AG04450 (cell line): ENCODE results near the gene PDZD4. TPM values are rescaled to one million over a fixed set of nuclear protein-coding genes. Genes with fewer than 3 reads are reported as not detected.

Source experiments
- CTCF ChIA-PET: fragments of 300-600, 350-600 bp; formaldehyde crosslinking; extraction: SDS; loops from one replicate; lab custom pipeline; 2022; ENCODE audit warnings: antibody characterized with exemption, inconsistent platforms; lab: Charles Lee
- POLR2A ChIA-PET: fragments of 350-600 bp; formaldehyde crosslinking; extraction: SDS; loops from one replicate; lab custom pipeline; 2021; ENCODE audit warnings: antibody characterized with exemption, inconsistent platforms; lab: Yijun Ruan, JAX
- DNase-seq: peaks from one replicate; pipeline ENCODE4 v3.0.0-alpha.2; 2011; ENCODE audit warnings: low read depth, low spot score
- H3K27ac ChIP-seq: one replicate; pipeline ENCODE4 v1.5.1; 2012; ENCODE audit warnings: low read depth, low read length, control low read depth
- H3K27me3 ChIP-seq: one replicate; pipeline ENCODE4 v1.6.0; 2012; ENCODE audit warnings: low read length; ENCODE audit not compliant: control insufficient read depth, insufficient read depth
- H3K4me3 ChIP-seq: 2 replicates; pipeline ENCODE4 v1.5.1; 2011; ENCODE audit warnings: mild to moderate bottlenecking, low read depth, low read length, control low read depth
- H3K9me3 ChIP-seq: 2 replicates; pipeline ENCODE4 v1.5.1; 2012; ENCODE audit warnings: low read length; ENCODE audit not compliant: control insufficient read depth, insufficient read depth
- polyA plus RNA-seq: library from polyadenylated mRNA; depleted of rRNA; stranded (reverse); fragments of >200 nt; gene quantifications from 2 replicates; pipeline ENCODE4 v1.2.3, GENCODE V29; 2011
- TF ChIP-seq, protein P1 (sequence below): IDR thresholded peaks from 2 replicates; pipeline ENCODE4 v1.5.1; 2011; ENCODE audit warnings: low read depth, low read length, control low read depth, inconsistent platforms

PDZD4 gene
- polyA plus RNA-seq, 1 experiment = 0.04 TPM

DNA sequence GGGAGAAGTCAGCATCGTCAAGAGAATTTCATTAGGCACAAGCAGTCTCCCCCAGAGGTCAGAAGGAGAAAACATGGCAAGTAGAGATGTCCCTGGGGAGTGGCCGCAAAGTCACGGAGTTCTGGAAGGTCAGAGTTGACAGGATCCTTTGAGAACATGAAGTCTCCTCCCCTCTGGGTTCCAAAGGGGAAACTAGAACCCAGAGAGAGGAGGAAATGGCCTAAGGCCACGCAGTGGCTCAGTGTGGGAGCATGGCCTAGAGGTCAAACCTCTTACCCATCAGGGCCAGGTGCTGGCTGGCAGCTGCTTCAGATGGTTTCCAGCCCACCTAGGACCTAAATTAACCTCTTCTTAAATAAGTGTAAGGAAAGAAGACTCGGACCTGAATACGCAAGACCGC, 37.1 kb downstream of the PDZD4 start:
- TF ChIP-seq, protein P1, sequence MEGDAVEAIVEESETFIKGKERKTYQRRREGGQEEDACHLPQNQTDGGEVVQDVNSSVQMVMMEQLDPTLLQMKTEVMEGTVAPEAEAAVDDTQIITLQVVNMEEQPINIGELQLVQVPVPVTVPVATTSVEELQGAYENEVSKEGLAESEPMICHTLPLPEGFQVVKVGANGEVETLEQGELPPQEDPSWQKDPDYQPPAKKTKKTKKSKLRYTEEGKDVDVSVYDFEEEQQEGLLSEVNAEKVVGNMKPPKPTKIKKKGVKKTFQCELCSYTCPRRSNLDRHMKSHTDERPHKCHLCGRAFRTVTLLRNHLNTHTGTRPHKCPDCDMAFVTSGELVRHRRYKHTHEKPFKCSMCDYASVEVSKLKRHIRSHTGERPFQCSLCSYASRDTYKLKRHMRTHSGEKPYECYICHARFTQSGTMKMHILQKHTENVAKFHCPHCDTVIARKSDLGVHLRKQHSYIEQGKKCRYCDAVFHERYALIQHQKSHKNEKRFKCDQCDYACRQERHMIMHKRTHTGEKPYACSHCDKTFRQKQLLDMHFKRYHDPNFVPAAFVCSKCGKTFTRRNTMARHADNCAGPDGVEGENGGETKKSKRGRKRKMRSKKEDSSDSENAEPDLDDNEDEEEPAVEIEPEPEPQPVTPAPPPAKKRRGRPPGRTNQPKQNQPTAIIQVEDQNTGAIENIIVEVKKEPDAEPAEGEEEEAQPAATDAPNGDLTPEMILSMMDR = no peak
- Histone ChIP-seq H3K4me3 (peak overlapping the region; percentile 82), H3K27ac (peak overlapping the region; percentile 21), H3K9me3 (no peaks in the 10 kb centered on the region; the same call in 1 of the 2 replicates), H3K27me3 (no peaks in the 10 kb centered on the region)
- ChIA-PET CTCF (interaction anchor here (1.6 to 1.7 kb wide), 2 partner anchors 130 to 132 kb away, joined by 3 to 5 read pairs; no protein-coding TSS in a partner anchor), POLR2A (no interaction called here)
- DNase-seq = no peak

- DNase-seq = no peak
- ChIA-PET CTCF (interaction anchor here (1.9 kb wide), 1 partner anchor 154 kb away, joined by 5 read pairs; no protein-coding TSS in a partner anchor), POLR2A (no interaction called here)
- TF ChIP-seq, protein P1 = no peak
- Histone ChIP-seq H3K27ac (no peak overlapping the region), H3K4me3 (no peak overlapping the region), H3K27me3 (no peaks in the 10 kb centered on the region), H3K9me3 (no peaks in the 10 kb centered on the region; the same call in 1 of the 2 replicates)
Measured at GRCh38 chrX:153792368-153792767, 38.0 kb downstream of the PDZD4 start.

- no peak overlapping the region for H3K27ac ChIP-seq
- no peak for DNase-seq
- ChIA-PET CTCF (interaction anchor here (1.9 kb wide), 1 partner anchor 156 kb away, joined by 5 read pairs; no protein-coding TSS in a partner anchor), POLR2A (no interaction called here)
- no peaks in the 10 kb centered on the region; the same call in 1 of the 2 replicates for H3K9me3 ChIP-seq
- H3K27me3 ChIP-seq = no peaks in the 10 kb centered on the region
- TF ChIP-seq, protein P1 = no peak
- H3K4me3 ChIP-seq = no peak overlapping the region
Measured at GRCh38 chrX:153791104-153791852, 39.1 kb downstream of the PDZD4 start.

- no peak for DNase-seq
- Histone ChIP-seq H3K27ac (no peak overlapping the region), H3K27me3 (no peaks in the 10 kb centered on the region), H3K9me3 (no peaks in the 10 kb centered on the region; the same call in 1 of the 2 replicates), H3K4me3 (no peak overlapping the region)
- ChIA-PET POLR2A (no interaction called here), CTCF (no interaction called here)
- TF ChIP-seq, protein P1 = no peak
Measured at GRCh38 chrX:153789654-153790053, 40.7 kb downstream of the PDZD4 start.

- H3K4me3 ChIP-seq = no peak overlapping the region
- CTCF ChIA-PET = no interaction called here
- DNase-seq = no peak
- H3K27ac ChIP-seq = no peak overlapping the region
- POLR2A ChIA-PET = no interaction called here
- TF ChIP-seq, protein P1 = no peak
- no peaks in the 10 kb centered on the region for H3K9me3 ChIP-seq
- H3K27me3 ChIP-seq = no peaks in the 10 kb centered on the region
Measured at GRCh38 chrX:153786669-153787068, 43.7 kb downstream of the PDZD4 start.
